H9 (cell line): ENCODE data around the gene KRTAP12-4. TPM values are rescaled to one million over a fixed set of nuclear protein-coding genes. Genes with fewer than 3 reads are reported as not detected.

Experiments used
- DNase-seq: peaks from one replicate; pipeline ENCODE4 v3.0.0-alpha.2; 2017
- H2AFZ ChIP-seq: one replicate; pipeline ENCODE4 v1.6.1; 2013; ENCODE audit warnings: mild to moderate bottlenecking, low read length, control low read depth, moderate library complexity
- H2AK5ac ChIP-seq: 2 replicates; pipeline ENCODE4 v1.6.1; 2013; ENCODE audit warnings: low read length, control low read depth, mixed read lengths; ENCODE audit not compliant: insufficient read length
- H2BK120ac ChIP-seq: one replicate; pipeline ENCODE4 v1.6.1; 2013; ENCODE audit warnings: low read depth, mild to moderate bottlenecking, low read length, control low read depth, inconsistent platforms; ENCODE audit not compliant: poor library complexity, severe bottlenecking
- H2BK12ac ChIP-seq: 2 replicates; pipeline ENCODE4 v1.6.1; 2013; ENCODE audit warnings: low read length, control low read depth, mixed read lengths, low read depth; ENCODE audit not compliant: insufficient read length
- H2BK15ac ChIP-seq: 2 replicates; pipeline ENCODE4 v1.6.1; 2013; ENCODE audit warnings: low read depth, low read length, control low read depth
- H2BK20ac ChIP-seq: one replicate; pipeline ENCODE4 v1.6.1; 2013; ENCODE audit warnings: low read depth, mild to moderate bottlenecking, low read length, control low read depth, inconsistent platforms; ENCODE audit not compliant: poor library complexity, severe bottlenecking
- H2BK5ac ChIP-seq: 2 replicates; pipeline ENCODE4 v1.6.1; 2013; ENCODE audit warnings: low read length, control low read depth, mixed read lengths; ENCODE audit not compliant: insufficient read length
- H3K14ac ChIP-seq: 2 replicates; pipeline ENCODE4 v1.6.1; 2013; ENCODE audit warnings: low read length, control low read depth; ENCODE audit not compliant: insufficient read depth
- H3K18ac ChIP-seq: 2 replicates; pipeline ENCODE4 v1.6.1; 2013; ENCODE audit warnings: low read depth, mild to moderate bottlenecking, mixed read lengths, low read length, control low read depth; ENCODE audit not compliant: insufficient read length
- H3K23ac ChIP-seq: 2 replicates; pipeline ENCODE4 v1.6.1; 2013; ENCODE audit warnings: low read length, control low read depth, mixed read lengths, low read depth; ENCODE audit not compliant: insufficient read length
- H3K23me2 ChIP-seq: 2 replicates; pipeline ENCODE4 v1.6.1; 2013; ENCODE audit warnings: low read depth, mild to moderate bottlenecking, mixed read lengths, low read length, control low read depth; ENCODE audit not compliant: insufficient read length, poor library complexity, severe bottlenecking
- H3K27ac ChIP-seq: 2 replicates; pipeline ENCODE4 v1.5.1; 2013; ENCODE audit warnings: low read length, control low read depth, mixed read lengths, low read depth; ENCODE audit not compliant: insufficient read length
- H3K27me3 ChIP-seq: 2 replicates; pipeline ENCODE4 v1.6.1; 2013; ENCODE audit warnings: low read length, control low read depth, inconsistent platforms; ENCODE audit not compliant: insufficient read depth
- H3K4ac ChIP-seq: 2 replicates; pipeline ENCODE4 v1.6.1; 2013; ENCODE audit warnings: low read depth, mild to moderate bottlenecking, control low read depth, inconsistent platforms, low read length, moderate library complexity
- H3K4me1 ChIP-seq: 2 replicates; pipeline ENCODE4 v1.6.1; 2013; ENCODE audit warnings: low read length, control low read depth, inconsistent platforms; ENCODE audit not compliant: insufficient read depth
- H3K4me2 ChIP-seq: 2 replicates; pipeline ENCODE4 v1.6.1; 2013; ENCODE audit warnings: low read length, control low read depth, mixed read lengths; ENCODE audit not compliant: insufficient read length, insufficient read depth
- H3K56ac ChIP-seq: 2 replicates; pipeline ENCODE4 v1.6.1; 2013; ENCODE audit warnings: low read depth, mild to moderate bottlenecking, mixed read lengths, low read length, control low read depth; ENCODE audit not compliant: insufficient read length
- H3K79me1 ChIP-seq: 2 replicates; pipeline ENCODE4 v1.6.1; 2013; ENCODE audit warnings: low read depth, mild to moderate bottlenecking, moderate library complexity, low read length, control low read depth, inconsistent platforms; ENCODE audit not compliant: insufficient read depth, poor library complexity, severe bottlenecking
- H3K79me2 ChIP-seq: 2 replicates; pipeline ENCODE4 v1.6.1; 2013; ENCODE audit warnings: low read length, control low read depth, inconsistent platforms; ENCODE audit not compliant: insufficient read depth
- H3K9ac ChIP-seq: 2 replicates; pipeline ENCODE4 v1.6.1; 2013; ENCODE audit warnings: low read length, control low read depth, mixed read lengths; ENCODE audit not compliant: insufficient read length; ENCODE audit errors: extremely low read depth
- H3K9me3 ChIP-seq: one replicate; pipeline ENCODE4 v1.6.1; 2013; ENCODE audit warnings: low read depth, low read length, inconsistent platforms; ENCODE audit not compliant: control insufficient read depth
- H3T11ph ChIP-seq: one replicate; pipeline ENCODE4 v1.6.1; 2013; ENCODE audit warnings: mild to moderate bottlenecking, low read length, control low read depth, inconsistent platforms
- H4K20me1 ChIP-seq: one replicate; pipeline ENCODE4 v1.6.1; 2013; ENCODE audit not compliant: control insufficient read depth, insufficient read length, insufficient read depth
- H4K5ac ChIP-seq: 2 replicates; pipeline ENCODE4 v1.6.1; 2013; ENCODE audit warnings: low read depth, mild to moderate bottlenecking, mixed read lengths, low read length, control low read depth; ENCODE audit not compliant: insufficient read length
- H4K8ac ChIP-seq: replicated peaks from 2 replicates; pipeline ENCODE4 v1.6.1; 2013; ENCODE audit warnings: low read length, control low read depth, mixed read lengths, low read depth; ENCODE audit not compliant: insufficient read length
- H4K91ac ChIP-seq: 2 replicates; pipeline ENCODE4 v1.6.1; 2013; ENCODE audit warnings: low read depth, mild to moderate bottlenecking, moderate library complexity, mixed read lengths, low read length, control low read depth; ENCODE audit not compliant: insufficient read length
- H3K27ac Mint-ChIP-seq, 3 experiments: 2 replicates in 2 of 3; 3 replicates in 1 of 3; pipeline ENCODE4 v1.8.0; 2020 to 2021; ENCODE audit warnings: mixed read lengths in 3 of 3, mild to moderate bottlenecking in 1 of 3, moderate library complexity in 1 of 3
- H3K27me3 Mint-ChIP-seq: 2 replicates; pipeline ENCODE4 v1.8.0; 2021; ENCODE audit warnings: low read depth, mild to moderate bottlenecking, moderate library complexity, mixed read lengths
- H3K36me3 Mint-ChIP-seq, 3 experiments: 2 replicates in 2 of 3; 3 replicates in 1 of 3; pipeline ENCODE4 v1.8.0; 2020 to 2021; ENCODE audit warnings: low read depth in 3 of 3, mixed read lengths in 3 of 3; ENCODE audit not compliant: insufficient read depth in 1 of 3
- H3K4me1 Mint-ChIP-seq, 2 experiments: 2 replicates each; pipeline ENCODE4 v1.8.0; 2020; ENCODE audit warnings: mixed read lengths in 2 of 2
- H3K4me3 Mint-ChIP-seq, 2 experiments: 2 replicates in 1 of 2; 3 replicates in 1 of 2; pipeline ENCODE4 v1.8.0; 2020 to 2021; ENCODE audit warnings: mild to moderate bottlenecking in 2 of 2, mixed read lengths in 2 of 2, moderate library complexity in 1 of 2
- H3K9me3 Mint-ChIP-seq, 2 experiments: 2 replicates in 1 of 2; 3 replicates in 1 of 2; pipeline ENCODE4 v1.8.0; 2020; ENCODE audit warnings: mild to moderate bottlenecking in 2 of 2, mixed read lengths in 2 of 2, moderate library complexity in 1 of 2
- WGBS: extraction: QIAGEN DNeasy Blood & Tissue Kit; methylation state at CpG from one replicate; pipeline ENCODE4 v1.1.7; 2013; ENCODE audit warnings: missing lambda C conversion rate, low lambda C conversion rate, mixed read lengths; ENCODE audit not compliant: insufficient read length; ENCODE audit errors: extremely low coverage; 5-methylcytosine and 5-hydroxymethylcytosine counted together
- total RNA-seq: library from RNA; stranded (reverse); gene quantifications from 2 replicates; pipeline ENCODE4 v1.2.1, GENCODE V29; 2021
- TF ChIP-seq, protein P1 (sequence below): fragments of 200-600 bp; sonication (generic); conservative IDR thresholded peaks from 3 replicates; pipeline ENCODE4 v1.8.0; 2021; ENCODE audit warnings: antibody characterized with exemption, mild to moderate bottlenecking

KRTAP12-4 gene
- total RNA-seq, 1 experiment from 2014 or later: not detected

DNA sequence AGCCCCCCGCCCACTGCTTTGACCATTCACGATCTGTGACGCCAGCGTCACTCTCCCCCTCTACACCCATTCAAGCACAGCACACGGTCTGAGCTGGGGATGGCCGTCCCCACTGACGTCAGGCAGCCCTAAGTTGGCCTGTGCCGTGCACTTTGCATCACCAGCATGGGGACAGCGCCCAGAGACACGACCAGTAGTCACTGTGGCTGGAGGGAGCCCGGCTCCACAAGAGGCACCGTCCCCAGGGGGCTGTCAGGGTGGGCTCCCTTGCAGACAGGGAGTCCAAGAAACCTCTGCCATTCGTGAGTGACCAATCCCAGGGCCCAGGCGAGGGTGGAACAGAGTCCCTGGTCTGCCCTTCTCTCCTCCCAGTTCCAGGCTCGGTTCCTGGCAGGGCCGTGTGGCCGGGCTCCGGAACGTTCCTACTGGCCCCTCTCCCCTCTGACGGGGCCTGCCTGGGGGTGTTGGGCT lies 40.3 kb downstream of the KRTAP12-4 start:
- H3K18ac ChIP-seq: no peak overlapping the region
- H2AK5ac ChIP-seq: no peak overlapping the region
- no peak overlapping the region for H2BK15ac ChIP-seq
- no peak overlapping the region for H3T11ph ChIP-seq
- H2BK20ac ChIP-seq: no peak overlapping the region
- H2BK5ac ChIP-seq: no peak overlapping the region
- H3K4me2 ChIP-seq: no peak overlapping the region
- H2AFZ ChIP-seq: no peak overlapping the region
- no peak overlapping the region for H4K8ac ChIP-seq
- no peak overlapping the region for H2BK120ac ChIP-seq
- H3K4ac ChIP-seq: no peak overlapping the region
- no peak overlapping the region for H3K9ac ChIP-seq
- H3K23ac ChIP-seq: no peak overlapping the region
- no peaks in the 10 kb centered on the region for H3K79me1 ChIP-seq
- H3K56ac ChIP-seq: no peak overlapping the region
- H3K23me2 ChIP-seq: no peaks in the 10 kb centered on the region
- no peak overlapping the region; the same call in 1 of the 2 replicates for H3K14ac ChIP-seq
- DNase-seq: no peak
- H3K27me3 ChIP-seq: no peaks in the 10 kb centered on the region
- H3K9me3 Mint-ChIP-seq: peaks cover 34 to 42% of the 10 kb centered on the region in 2 experiments
- H3K27me3 Mint-ChIP-seq: peaks cover 7% of the 10 kb centered on the region
- no peaks in the 10 kb centered on the region for H3K79me2 ChIP-seq
- no peak overlapping the region for H3K4me3 Mint-ChIP-seq
- no peaks in the 10 kb centered on the region for H3K4me1 ChIP-seq
- no CpG with 5 or more reads among the region's 20 CpGs for WGBS
- no peaks in the 10 kb centered on the region for H4K20me1 ChIP-seq
- peaks cover 9% of the 10 kb centered on the region for H3K9me3 ChIP-seq
- H3K4me1 Mint-ChIP-seq: peaks cover 27% of the 10 kb centered on the region in 2 experiments
- H3K27ac ChIP-seq: no peak overlapping the region
- H3K27ac Mint-ChIP-seq: peak overlapping the region in 1 of 3 experiments; percentile 27; a peak in 1 of 7 replicates
- no peak overlapping the region for H2BK12ac ChIP-seq
- H3K36me3 Mint-ChIP-seq: peaks cover 9 to 28% (median 25%) of the 10 kb centered on the region in 3 experiments
- H4K91ac ChIP-seq: no peak overlapping the region
- TF ChIP-seq, protein P1, sequence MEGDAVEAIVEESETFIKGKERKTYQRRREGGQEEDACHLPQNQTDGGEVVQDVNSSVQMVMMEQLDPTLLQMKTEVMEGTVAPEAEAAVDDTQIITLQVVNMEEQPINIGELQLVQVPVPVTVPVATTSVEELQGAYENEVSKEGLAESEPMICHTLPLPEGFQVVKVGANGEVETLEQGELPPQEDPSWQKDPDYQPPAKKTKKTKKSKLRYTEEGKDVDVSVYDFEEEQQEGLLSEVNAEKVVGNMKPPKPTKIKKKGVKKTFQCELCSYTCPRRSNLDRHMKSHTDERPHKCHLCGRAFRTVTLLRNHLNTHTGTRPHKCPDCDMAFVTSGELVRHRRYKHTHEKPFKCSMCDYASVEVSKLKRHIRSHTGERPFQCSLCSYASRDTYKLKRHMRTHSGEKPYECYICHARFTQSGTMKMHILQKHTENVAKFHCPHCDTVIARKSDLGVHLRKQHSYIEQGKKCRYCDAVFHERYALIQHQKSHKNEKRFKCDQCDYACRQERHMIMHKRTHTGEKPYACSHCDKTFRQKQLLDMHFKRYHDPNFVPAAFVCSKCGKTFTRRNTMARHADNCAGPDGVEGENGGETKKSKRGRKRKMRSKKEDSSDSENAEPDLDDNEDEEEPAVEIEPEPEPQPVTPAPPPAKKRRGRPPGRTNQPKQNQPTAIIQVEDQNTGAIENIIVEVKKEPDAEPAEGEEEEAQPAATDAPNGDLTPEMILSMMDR: no peak
- no peak overlapping the region for H4K5ac ChIP-seq
